GM18868 (cell line): ENCODE results near the gene GGT6.

Source experiments
- ATAC-seq: cut with Tn5 transposase; IDR thresholded peaks from one replicate; pipeline ENCODE4 v1.9.1; 2021; ENCODE audit warnings: mild to moderate bottlenecking, moderate library complexity; ENCODE audit not compliant: unreplicated experiment

Gene GGT6

GRCh38 chr17:4509401-4509800, 51.0 kb downstream of the GGT6 start:
- no peak for ATAC-seq

- ATAC-seq, result no peak
Observed at GRCh38 chr17:4508207-4508606, 52.2 kb downstream of the GGT6 start.

DNA sequence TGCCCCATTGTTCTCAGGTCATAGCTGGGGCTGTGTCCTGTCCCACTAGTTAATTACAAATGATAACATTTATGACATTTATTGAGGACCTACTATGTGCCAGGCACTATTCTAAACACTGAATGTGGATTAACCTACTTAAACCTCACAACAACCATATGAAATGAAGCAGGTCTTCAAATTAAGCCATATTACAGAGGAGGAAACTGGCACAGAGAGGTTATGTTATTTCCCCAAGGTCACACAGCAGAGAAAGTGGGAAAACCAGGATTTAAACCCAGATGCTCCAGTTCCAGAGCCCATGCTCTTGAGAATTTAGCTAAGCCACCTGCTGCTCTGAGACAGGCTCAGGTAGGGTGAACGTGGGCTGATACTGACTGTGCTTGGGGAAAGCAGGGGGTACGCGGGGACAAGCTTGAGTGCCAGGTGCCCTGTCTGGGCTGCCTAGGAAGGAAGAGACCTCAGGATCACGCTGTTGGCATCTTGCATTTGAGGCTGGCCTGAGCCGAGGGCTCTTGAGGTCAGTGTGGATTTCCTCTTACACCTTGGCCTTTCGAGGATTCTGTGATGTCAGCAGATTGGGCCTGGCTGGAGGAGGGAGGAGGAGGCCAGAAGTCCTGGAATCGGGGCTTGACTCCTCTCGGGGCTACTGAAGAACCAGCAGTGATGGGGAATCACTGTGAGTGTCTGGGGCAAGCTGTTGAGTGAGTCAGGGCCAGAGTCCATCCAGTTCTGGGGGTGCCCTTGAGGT, 52.8 kb downstream of the GGT6 start:
- ATAC-seq, result no peak
